ENCODE data around the gene PTPRF.
"Not testable (repeated sequence)": the region's sequence is repeated elsewhere in the genome, so short reads cannot be mapped to it uniquely, and the experiment has no call there.

PTPRF gene

DNA sequence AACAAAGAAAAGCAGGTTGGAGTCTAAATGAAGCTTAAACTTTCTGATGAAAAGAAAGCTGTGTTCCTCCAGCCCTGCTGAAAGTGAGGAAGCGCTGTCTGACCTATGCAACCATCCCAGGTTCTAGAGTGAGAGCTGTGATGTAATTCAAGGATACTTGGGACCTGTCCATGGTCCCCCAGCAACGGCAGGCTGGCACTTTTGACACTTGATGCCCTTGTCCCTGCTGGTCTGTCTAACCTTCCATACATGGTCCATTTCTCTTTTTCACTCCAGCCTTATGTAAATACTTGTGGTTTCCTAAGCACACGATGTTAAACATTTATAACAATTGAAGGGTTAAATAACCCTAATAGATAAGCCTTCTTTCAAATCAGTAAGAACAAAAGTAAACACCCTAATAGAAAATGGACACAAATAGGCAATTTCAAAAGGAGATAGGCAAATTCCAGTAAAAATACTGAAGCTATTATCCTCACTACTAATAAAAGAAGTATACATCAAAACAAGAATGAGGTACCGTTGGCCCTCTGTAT is 101.5 kb downstream of the PTPRF start:
- no peak for DNase-seq (ENCODE audit: extremely low spot score)
- ChIA-PET CTCF (interaction anchor here (0.7 kb wide), 1 partner anchor 164 kb away, joined by 3 read pairs; no protein-coding TSS in a partner anchor), POLR2A (interaction anchor here (2.0 kb wide), 1 partner anchor 18 kb away, joined by 8 read pairs; the partner anchor contains the start of gene KDM4A)
- TF ChIP-seq NFRKB (IDR thresholded peaks at IDR 0.05) (no peak), FOXK2 (IDR thresholded peaks at IDR 0.05) (no peak), L3MBTL2 (conservative IDR thresholded peaks at IDR 0.05) (no peak), BHLHE40 (IDR thresholded peaks at IDR 0.05; ENCODE audit: borderline replicate concordance) (no peak), HDGF (IDR thresholded peaks at IDR 0.05; ENCODE audit: borderline replicate concordance) (no peak), LEF1 (IDR thresholded peaks at IDR 0.05; ENCODE audit: borderline replicate concordance) (no peak), FOXA1 (IDR thresholded peaks at IDR 0.05) (no peak), FOXM1 (IDR thresholded peaks at IDR 0.05; ENCODE audit: borderline replicate concordance) (no peak)

DNA sequence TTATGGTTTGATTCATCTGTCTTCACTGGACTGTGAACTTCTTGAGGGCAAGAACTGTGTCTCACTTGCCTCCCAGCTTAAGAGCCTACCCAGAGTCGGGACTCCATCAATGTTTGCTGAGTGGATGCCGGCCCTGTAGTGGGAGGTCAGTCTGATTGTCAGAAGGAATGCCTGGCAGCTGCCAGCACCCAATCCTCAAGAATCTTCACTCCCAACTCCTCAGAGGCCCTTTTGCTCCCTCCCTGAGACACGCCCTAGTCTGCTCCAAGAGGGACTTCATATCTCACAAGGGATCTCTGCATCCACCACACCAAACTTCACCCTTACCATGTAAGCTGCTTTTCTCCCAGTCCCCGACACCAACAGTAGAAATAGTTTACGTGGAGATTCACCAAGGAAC is 104.0 kb downstream of the PTPRF start:
- no peak for DNase-seq (ENCODE audit: extremely low spot score)
- TF ChIP-seq TARDBP (IDR thresholded peaks at IDR 0.05): no peak
- no peak for TF ChIP-seq NFRKB (IDR thresholded peaks at IDR 0.05)
- TF ChIP-seq SUZ12 (IDR thresholded peaks at IDR 0.05): no peak
- TF ChIP-seq, protein P1, sequence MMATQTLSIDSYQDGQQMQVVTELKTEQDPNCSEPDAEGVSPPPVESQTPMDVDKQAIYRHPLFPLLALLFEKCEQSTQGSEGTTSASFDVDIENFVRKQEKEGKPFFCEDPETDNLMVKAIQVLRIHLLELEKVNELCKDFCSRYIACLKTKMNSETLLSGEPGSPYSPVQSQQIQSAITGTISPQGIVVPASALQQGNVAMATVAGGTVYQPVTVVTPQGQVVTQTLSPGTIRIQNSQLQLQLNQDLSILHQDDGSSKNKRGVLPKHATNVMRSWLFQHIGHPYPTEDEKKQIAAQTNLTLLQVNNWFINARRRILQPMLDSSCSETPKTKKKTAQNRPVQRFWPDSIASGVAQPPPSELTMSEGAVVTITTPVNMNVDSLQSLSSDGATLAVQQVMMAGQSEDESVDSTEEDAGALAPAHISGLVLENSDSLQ (IDR thresholded peaks at IDR 0.05): 0 out of 2 replicates have a peak, but pooled peaks have one; percentile 16
- CTCF ChIA-PET: no interaction called here
- POLR2A ChIA-PET: interaction anchor here (3.5 kb wide), 1 partner anchor 16 kb away, joined by 22 read pairs; the partner anchor contains the start of gene KDM4A

DNA sequence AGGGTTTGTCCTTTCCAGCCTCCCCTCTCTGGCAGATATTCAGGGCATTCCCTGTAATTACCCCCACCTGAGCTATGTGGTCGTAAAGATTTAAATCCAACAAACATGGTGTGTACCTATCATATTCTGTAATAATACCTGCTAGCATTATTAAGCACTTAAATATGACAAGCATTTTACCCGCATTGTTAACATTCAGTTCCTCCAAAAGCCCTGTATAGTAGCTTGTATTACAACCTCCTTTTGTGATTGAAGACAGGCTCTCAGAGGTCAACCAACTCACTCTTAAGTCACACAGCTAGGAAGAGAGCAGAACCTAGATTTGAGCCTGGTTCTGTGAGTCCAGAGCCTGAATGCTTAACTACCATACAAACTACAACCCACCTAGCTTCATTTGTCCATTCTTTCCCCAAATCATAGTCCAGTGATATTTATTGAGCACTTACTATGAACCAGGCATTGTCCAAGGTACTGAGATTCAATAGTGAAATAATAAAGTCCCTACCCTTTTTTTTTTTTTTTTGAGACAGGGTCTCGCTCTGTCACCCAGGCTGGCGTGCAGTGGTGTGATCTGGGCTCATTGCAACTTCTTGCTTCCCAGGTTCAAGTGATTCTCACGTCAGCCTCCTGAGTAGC is 105.4 kb downstream of the PTPRF start:
- POLR2A ChIA-PET: interaction anchor here (0.8 to 3.5 kb wide), 2 partner anchors 9 to 14 kb away, joined by 5 to 22 read pairs; partner anchors contain the start of gene KDM4A
- no peak for DNase-seq (ENCODE audit: extremely low spot score)
- CTCF ChIA-PET: interaction anchor here (0.5 to 0.9 kb wide), 3 partner anchors 10 to 77 kb away, joined by 3 to 5 read pairs (median 4); no protein-coding TSS in a partner anchor
- TF ChIP-seq TARDBP (IDR thresholded peaks at IDR 0.05) (no peak), ARNT (IDR thresholded peaks at IDR 0.05) (no peak), L3MBTL2 (conservative IDR thresholded peaks at IDR 0.05) (no peak), CTBP1 (IDR thresholded peaks at IDR 0.05; ENCODE audit: borderline replicate concordance) (no peak), LEF1 (IDR thresholded peaks at IDR 0.05; ENCODE audit: borderline replicate concordance) (no peak), FOXA1 (IDR thresholded peaks at IDR 0.05) (no peak), FOXK2 (IDR thresholded peaks at IDR 0.05) (no peak), SUZ12 (IDR thresholded peaks at IDR 0.05) (no peak), NFRKB (IDR thresholded peaks at IDR 0.05) (no peak), FOXM1 (IDR thresholded peaks at IDR 0.05; ENCODE audit: borderline replicate concordance) (no peak)

DNA sequence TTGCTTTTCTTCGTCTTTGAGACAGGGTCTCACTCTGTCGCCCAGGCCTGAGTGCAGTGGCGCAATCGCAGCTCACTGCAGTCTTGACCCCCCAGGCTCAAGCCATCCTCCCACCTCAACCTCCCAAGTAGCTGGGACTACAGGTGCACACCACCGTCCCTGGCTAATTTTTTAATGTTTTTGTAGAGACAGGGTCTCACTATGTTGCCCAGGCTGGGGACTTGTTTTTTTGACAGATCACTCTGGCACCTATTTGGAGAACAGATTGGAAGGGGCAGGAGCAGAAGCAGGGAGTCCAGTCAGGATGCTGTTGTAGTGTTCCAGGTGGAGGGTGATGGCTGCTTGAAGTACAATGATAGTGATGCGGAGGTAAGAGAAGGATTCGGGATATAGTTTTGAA is 106.6 kb downstream of the PTPRF start:
- ChIA-PET POLR2A (interaction anchor here (0.8 kb wide), 1 partner anchor 13 kb away, joined by 3 read pairs; the partner anchor contains the start of gene KDM4A), CTCF (no interaction called here)
- DNase-seq (ENCODE audit: extremely low spot score): no peak
- no peak for TF ChIP-seq FOXM1 (IDR thresholded peaks at IDR 0.05; ENCODE audit: borderline replicate concordance)
- no peak for TF ChIP-seq CTBP1 (IDR thresholded peaks at IDR 0.05; ENCODE audit: borderline replicate concordance)
- TF ChIP-seq TARDBP (IDR thresholded peaks at IDR 0.05): no peak
- no peak for TF ChIP-seq SUZ12 (IDR thresholded peaks at IDR 0.05)
- TF ChIP-seq, protein P1 (IDR thresholded peaks at IDR 0.05): no peak
- TF ChIP-seq NFRKB (IDR thresholded peaks at IDR 0.05): no peak

DNA sequence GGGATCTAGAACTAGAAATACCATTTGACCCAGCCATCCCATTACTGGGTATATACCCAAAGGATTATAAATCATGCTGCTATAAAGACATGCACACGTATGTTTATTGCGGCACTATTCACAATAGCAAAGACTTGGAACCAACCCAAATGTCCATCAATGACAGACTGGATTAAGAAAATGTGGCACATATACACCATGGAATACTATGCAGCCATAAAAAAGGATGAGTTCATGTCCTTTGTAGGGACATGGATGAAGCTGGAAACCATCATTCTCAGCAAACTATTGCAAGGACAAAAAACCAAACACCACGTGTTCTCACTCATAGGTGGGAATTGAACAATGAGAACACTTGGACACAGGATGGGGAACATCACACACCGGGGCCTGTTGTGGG is 107.7 kb downstream of the PTPRF start:
- POLR2A ChIA-PET; CTCF ChIA-PET; DNase-seq (ENCODE audit: extremely low spot score): not testable (repeated sequence)

DNA sequence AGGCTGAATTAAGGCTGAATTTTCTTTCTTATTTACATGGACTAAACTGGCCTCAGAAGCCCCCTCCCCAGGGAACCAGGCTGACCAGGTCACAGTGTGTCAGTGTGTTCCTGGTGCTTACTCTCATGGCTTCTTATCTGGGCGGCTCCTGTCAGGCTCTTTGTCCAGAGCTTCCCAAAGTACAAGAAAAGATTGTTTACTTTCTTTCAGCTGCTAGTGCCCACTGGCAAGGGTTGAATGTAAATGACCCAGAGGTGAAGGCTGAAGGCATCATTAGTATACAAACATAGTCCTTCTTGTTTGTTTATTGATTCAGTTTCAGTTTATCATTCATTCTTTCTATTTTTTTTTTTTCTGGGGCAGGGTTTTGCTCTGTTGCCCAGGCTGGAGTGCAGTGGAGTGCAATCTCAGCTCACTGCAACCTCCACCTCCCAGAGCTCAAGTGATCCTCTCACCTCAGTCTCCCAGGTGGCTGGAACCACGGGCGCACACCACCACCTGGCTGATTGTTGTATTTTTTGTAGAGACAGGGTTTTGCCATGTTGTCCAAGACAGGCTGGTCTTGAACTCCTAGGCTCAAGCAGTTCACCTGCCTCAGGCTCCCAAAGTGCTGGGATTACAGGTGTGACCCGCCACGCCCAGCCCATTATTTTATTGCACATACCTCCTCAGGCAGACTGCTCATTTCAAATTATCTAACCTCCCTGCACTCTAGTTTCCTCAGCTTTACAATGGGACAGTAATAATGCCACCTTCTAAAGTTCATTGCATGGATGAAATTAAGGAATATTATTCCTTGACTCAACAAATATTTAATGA is 109.5 kb downstream of the PTPRF start:
- no peak for DNase-seq (ENCODE audit: extremely low spot score)
- TF ChIP-seq ARNT (IDR thresholded peaks at IDR 0.05) (no peak), SP1 (IDR thresholded peaks at IDR 0.05) (no peak), FOXA1 (IDR thresholded peaks at IDR 0.05) (no peak), FOXK2 (IDR thresholded peaks at IDR 0.05) (no peak), CTBP1 (IDR thresholded peaks at IDR 0.05; ENCODE audit: borderline replicate concordance) (no peak), BHLHE40 (IDR thresholded peaks at IDR 0.05; ENCODE audit: borderline replicate concordance) (no peak), SUZ12 (IDR thresholded peaks at IDR 0.05) (no peak), NFRKB (IDR thresholded peaks at IDR 0.05) (no peak), ZNF384 (IDR thresholded peaks at IDR 0.05) (no peak), FOXM1 (IDR thresholded peaks at IDR 0.05; ENCODE audit: borderline replicate concordance) (no peak), TARDBP (IDR thresholded peaks at IDR 0.05) (no peak), HDGF (IDR thresholded peaks at IDR 0.05; ENCODE audit: borderline replicate concordance) (no peak), ELF4 (IDR thresholded peaks at IDR 0.05) (no peak), L3MBTL2 (conservative IDR thresholded peaks at IDR 0.05) (no peak), LEF1 (IDR thresholded peaks at IDR 0.05; ENCODE audit: borderline replicate concordance) (no peak)
- TF ChIP-seq, protein P1 (IDR thresholded peaks at IDR 0.05): no peak
- POLR2A ChIA-PET: interaction anchor here (3.4 kb wide), 1 partner anchor 10 kb away, joined by 21 read pairs; the partner anchor contains the start of gene KDM4A
- CTCF ChIA-PET: no interaction called here

All from HEK293T (cell line).